Transverse colon (tissue), 4 donors: Measurements from ENCODE around the gene ZNF784. TPM values are rescaled to one million over a fixed set of nuclear protein-coding genes. Genes with fewer than 3 reads are reported as not detected.
A peak's percentile ranks its signal among the peaks of the same experiment; 100 is the strongest.

Experiments used
- DNase-seq: peaks from one replicate; pipeline ENCODE4 v3.0.0-alpha.2; 2019
- H3K27ac ChIP-seq, 4 donors: fragments of 200-600 bp; sonication (generic); 2 replicates each; pipeline ENCODE4 v1.5.1; 2016 to 2018; ENCODE audit warnings: inconsistent platforms in 4 of 4
- H3K27me3 ChIP-seq: fragments of 200-600 bp; sonication (generic); 2 replicates; pipeline ENCODE4 v1.5.1; 2017; ENCODE audit warnings: inconsistent platforms
- H3K36me3 ChIP-seq, 4 donors: fragments of 200-600 bp; sonication (generic); 2 replicates each; pipeline ENCODE4 v1.5.1; 2017 to 2019; ENCODE audit warnings: inconsistent platforms in 4 of 4
- H3K4me1 ChIP-seq, 4 donors: fragments of 200-600 bp; sonication (generic); 2 replicates each; pipeline ENCODE4 v1.5.1; 2017 to 2020; ENCODE audit warnings: inconsistent platforms in 4 of 4
- H3K4me3 ChIP-seq, 4 donors: fragments of 200-600 bp; sonication (generic); 1 replicate in 1 of 4; 2 replicates in 3 of 4; pipeline versions ENCODE4 v1.5.1 to v1.6.1; 2017 to 2019; ENCODE audit warnings: inconsistent platforms in 4 of 4
- H3K9me3 ChIP-seq, 2 donors: fragments of 200-600 bp; sonication (generic); 2 replicates each; pipeline ENCODE4 v1.5.1; 2017 to 2019; ENCODE audit warnings: inconsistent platforms in 2 of 2
- EP300 ChIP-seq: sonication (generic); formaldehyde crosslinking; IDR thresholded peaks from one replicate; pipeline ENCODE4 v1.6.1; 2017; ENCODE audit warnings: antibody characterized with exemption, low read depth
- POLR2A ChIP-seq: fragments of 450-650 bp; IDR thresholded peaks from one replicate; pipeline ENCODE4 v1.6.1; 2016; ENCODE audit warnings: antibody characterized with exemption, mild to moderate bottlenecking, moderate library complexity
- POLR2AphosphoS5 ChIP-seq, 3 donors: sonication (generic); formaldehyde crosslinking; IDR thresholded peaks; one replicate each; pipeline ENCODE4 v1.6.1; 2016; ENCODE audit warnings: antibody characterized with exemption in 3 of 3
- WGBS, 2 donors: methylation state at CpG; one replicate each; pipeline ENCODE4 v1.1.5; 2018; ENCODE audit warnings: low coverage in 1 of 2; 5-methylcytosine and 5-hydroxymethylcytosine counted together
- in situ Hi-C, 4 donors: fragments of 200-750 bp; cut with MboI; loops; one replicate each; pipeline versions ENCODE4 v1.15.0 to v1.15.1; 2017; ENCODE audit warnings: low sequenced_read_pairs in 3 of 4, low pct_ligation_motif_present in 1 of 4, low pct_unique_long_range_greater_than_20kb in 1 of 4
- intact Hi-C: fragments of 100-400 bp; cut with DNase I; formaldehyde crosslinking; loops from one replicate; pipeline ENCODE4 v1.15.1; 2023; ENCODE audit warnings: low total_unique reads
- total RNA-seq, 4 donors: library from RNA; depleted of rRNA; stranded (reverse); fragments of >200 nt; gene quantifications; one replicate each; pipeline ENCODE4 v1.1.0, GENCODE V29; 2016
- TF ChIP-seq, protein P1 (sequence below), 5 experiments: fragments of 200-600 bp in 3 of 5; fragments of 450-650 bp in 2 of 5; sonication (generic) in 3 of 5; IDR thresholded peaks; 1 replicate in 2 of 5; 2 replicates in 3 of 5; pipeline ENCODE4 v1.5.1; 2016 to 2017; ENCODE audit warnings: antibody characterized with exemption in 5 of 5, inconsistent platforms in 3 of 5, mild to moderate bottlenecking in 2 of 5, moderate library complexity in 1 of 5

Gene ZNF784
- total RNA-seq, 4 donors from 2014 or later = 11.1 to 27.7 (median 14.5) TPM

DNA sequence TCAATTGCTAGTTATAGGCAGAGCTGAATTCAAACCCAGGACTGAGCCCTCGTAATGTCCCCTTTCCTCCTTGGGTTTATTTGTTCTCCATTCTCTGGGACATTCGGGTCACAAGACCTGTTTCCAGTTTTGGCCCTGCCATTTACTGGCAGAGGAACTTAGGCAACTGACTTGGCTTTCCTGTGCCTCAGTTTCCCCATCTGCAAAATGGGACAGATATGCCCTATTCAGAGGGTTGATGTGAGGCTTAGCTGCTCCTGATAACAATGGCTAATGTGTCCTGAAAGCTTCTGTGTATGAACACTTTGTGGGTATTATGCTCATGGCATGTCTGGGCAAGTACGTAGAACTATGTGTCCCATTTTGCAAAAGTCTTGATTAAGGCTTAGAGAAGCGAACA is 23.3 kb downstream of the ZNF784 start:
- H3K36me3 ChIP-seq = no peaks in the 10 kb centered on the region
- TF ChIP-seq POLR2A (no peak), EP300 (no peak), POLR2AphosphoS5 (IDR thresholded peaks at IDR 0.05) (no peak)
- TF ChIP-seq, protein P1, sequence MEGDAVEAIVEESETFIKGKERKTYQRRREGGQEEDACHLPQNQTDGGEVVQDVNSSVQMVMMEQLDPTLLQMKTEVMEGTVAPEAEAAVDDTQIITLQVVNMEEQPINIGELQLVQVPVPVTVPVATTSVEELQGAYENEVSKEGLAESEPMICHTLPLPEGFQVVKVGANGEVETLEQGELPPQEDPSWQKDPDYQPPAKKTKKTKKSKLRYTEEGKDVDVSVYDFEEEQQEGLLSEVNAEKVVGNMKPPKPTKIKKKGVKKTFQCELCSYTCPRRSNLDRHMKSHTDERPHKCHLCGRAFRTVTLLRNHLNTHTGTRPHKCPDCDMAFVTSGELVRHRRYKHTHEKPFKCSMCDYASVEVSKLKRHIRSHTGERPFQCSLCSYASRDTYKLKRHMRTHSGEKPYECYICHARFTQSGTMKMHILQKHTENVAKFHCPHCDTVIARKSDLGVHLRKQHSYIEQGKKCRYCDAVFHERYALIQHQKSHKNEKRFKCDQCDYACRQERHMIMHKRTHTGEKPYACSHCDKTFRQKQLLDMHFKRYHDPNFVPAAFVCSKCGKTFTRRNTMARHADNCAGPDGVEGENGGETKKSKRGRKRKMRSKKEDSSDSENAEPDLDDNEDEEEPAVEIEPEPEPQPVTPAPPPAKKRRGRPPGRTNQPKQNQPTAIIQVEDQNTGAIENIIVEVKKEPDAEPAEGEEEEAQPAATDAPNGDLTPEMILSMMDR (IDR thresholded peaks at IDR 0.05) = no peak
- peak overlapping the region in 3 of 4 donors; percentile 80 to 96 (median 87) for H3K4me3 ChIP-seq
- peaks cover 13 to 28% (median 20%) of the 10 kb centered on the region in 4 donors for H3K4me1 ChIP-seq
- peak overlapping the region; percentile 96 to 100 (median 98) for H3K27ac ChIP-seq
- H3K27me3 ChIP-seq = no peaks in the 10 kb centered on the region
- in situ Hi-C loops = loop anchor here in 1 of 4 donors (10.0 kb wide), 1 partner anchor 86 kb away; no protein-coding TSS in a partner anchor
- no peak for DNase-seq
- intact Hi-C loops = loop anchor here (10.0 kb wide), 1 partner anchor 486 kb away; the partner anchor contains the start of gene PPP1R12C
- WGBS, 2 donors = 43 to 68% methylated on average over 1 to 4 of the region's 4 CpGs
- H3K9me3 ChIP-seq = no peaks in the 10 kb centered on the region

DNA sequence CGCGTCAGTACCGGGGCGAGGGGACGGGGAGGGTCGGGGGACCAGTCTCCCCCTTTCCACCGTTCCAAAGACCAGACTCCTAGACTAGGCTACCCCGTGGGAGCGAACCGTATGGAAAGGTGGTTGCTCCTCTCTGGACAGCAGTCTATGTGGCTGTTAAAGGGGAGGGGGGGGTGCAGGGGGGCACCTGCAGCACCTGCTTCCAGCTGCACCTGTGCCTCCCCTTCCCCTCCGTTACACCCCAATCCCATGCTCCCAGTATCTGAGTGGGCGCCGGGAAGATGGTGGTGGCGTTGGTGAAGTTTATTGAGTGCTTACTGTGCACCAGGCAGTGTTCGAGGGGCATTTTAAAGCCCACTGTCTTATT is 23.7 kb downstream of the ZNF784 start:
- intact Hi-C loops = loop anchor here (10.0 kb wide), 1 partner anchor 486 kb away; the partner anchor contains the start of gene PPP1R12C
- H3K9me3 ChIP-seq = no peaks in the 10 kb centered on the region

DNA sequence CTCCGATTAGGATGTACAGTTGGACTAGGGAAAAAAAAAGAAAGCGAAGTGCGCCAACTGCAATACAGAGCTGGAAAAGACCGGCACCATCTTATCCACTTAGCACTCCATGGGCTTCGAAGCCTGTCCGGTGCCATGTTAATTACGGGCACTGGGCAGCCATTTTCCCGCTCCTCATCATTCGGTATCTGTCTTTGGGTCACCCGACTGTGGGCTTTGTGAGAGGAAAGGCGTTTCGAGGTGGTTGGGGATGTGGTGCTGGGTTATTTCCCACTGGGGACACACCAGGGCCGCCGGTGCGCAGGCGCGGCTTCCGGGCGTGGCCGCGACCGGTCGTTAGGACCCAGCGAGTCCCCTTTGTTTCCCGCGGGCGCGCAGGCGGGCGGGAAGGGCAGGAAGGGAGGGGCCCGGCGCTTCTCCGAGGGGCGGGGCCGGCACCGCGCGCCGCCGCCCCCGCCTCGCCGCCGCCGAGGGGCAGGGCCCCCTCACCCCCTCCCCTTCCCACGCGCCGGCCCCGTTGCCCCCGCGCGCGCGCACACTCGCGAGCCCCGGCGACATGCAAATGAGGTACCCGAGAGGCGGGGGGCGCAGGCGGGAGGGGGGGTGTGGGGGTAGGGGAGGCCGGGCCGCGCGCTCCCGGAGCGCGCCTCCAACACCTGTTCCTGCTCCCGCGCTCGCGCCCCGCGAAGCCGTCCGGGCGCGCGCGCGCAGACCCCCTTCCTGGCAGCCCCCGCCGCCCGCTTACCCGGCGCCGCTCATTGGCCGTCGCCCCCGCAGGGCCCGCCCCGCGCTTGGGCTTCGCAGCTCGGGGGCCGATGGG is 24.3 kb downstream of the ZNF784 start, which contains the start of gene ZNF524:
ZNF524 (plus strand) TSS at position 447 of the 820 bp plus-strand sequence. CDS start 1,825 bp downstream, outside the sequence.
- intact Hi-C loops (loop anchor here (10.0 kb wide), 1 partner anchor 485 kb away; the partner anchor contains the start of gene PPP1R12C), in situ Hi-C loops (loop anchor here in 1 of 4 donors (10.0 kb wide), 1 partner anchor 85 kb away; no protein-coding TSS in a partner anchor)
- peaks cover 13 to 25% (median 19%) of the 10 kb centered on the region in 4 donors for H3K4me1 ChIP-seq
- H3K27ac ChIP-seq = peak within 1 kb of the TSS; percentile 96 to 100 (median 98)
- H3K4me3 ChIP-seq = peak within 1 kb of the TSS; percentile 80 to 96 (median 86)
- H3K27me3 ChIP-seq = no peaks in the 10 kb centered on the region
- H3K36me3 ChIP-seq = peaks cover 0 to 4% (median 0%) of the 10 kb centered on the region in 4 donors
- no peaks in the 10 kb centered on the region for H3K9me3 ChIP-seq
- TF ChIP-seq, protein P1 (IDR thresholded peaks at IDR 0.05) = peak in 1 of 5 experiments; percentile 8
- peak in 1 of 3 donors; percentile 10 for TF ChIP-seq POLR2AphosphoS5 (IDR thresholded peaks at IDR 0.05)
- TF ChIP-seq POLR2A = no peak
- no peak for TF ChIP-seq EP300
- WGBS, 2 donors = 0% methylated on average over 13 of the region's 97 CpGs; no CpG with 5 or more reads in 1 of the 2 donors
- DNase-seq = peak; percentile 87

More for the DNA sequence above, 23.7 kb downstream of the ZNF784 start:
- Histone ChIP-seq H3K27ac (peak overlapping the region; percentile 96 to 100 (median 98)), H3K36me3 (no peaks in the 10 kb centered on the region), H3K4me1 (peaks cover 13 to 25% (median 20%) of the 10 kb centered on the region in 4 donors), H3K4me3 (peak overlapping the region; percentile 80 to 96 (median 86)), H3K27me3 (no peaks in the 10 kb centered on the region)
- in situ Hi-C loops = loop anchor here in 1 of 4 donors (10.0 kb wide), 1 partner anchor 86 kb away; no protein-coding TSS in a partner anchor
- TF ChIP-seq, protein P1 (IDR thresholded peaks at IDR 0.05) = no peak
- TF ChIP-seq EP300 (no peak), POLR2AphosphoS5 (IDR thresholded peaks at IDR 0.05) (no peak), POLR2A (no peak)
- 4% methylated on average over 11 of the region's 15 CpGs; no CpG with 5 or more reads in 1 of the 2 donors for WGBS, 2 donors
- no peak for DNase-seq

DNA sequence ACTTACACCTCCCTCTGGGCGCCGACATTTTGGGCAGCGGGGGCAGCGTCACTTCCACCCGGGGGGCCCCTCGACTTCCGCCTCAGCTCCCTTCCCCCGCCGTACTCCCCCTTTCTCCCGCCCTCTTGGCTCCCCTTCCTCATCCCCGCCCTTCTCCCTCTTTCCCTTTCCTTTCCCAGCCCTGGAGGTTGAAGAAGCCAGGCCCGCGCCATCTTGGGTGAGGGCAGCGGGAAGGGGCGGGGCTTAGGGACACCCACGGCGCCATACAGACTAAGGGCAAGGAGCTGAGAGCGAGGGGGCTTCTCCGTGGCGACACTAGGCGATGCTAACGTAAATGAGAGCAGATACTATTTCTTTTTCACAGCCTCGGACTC is 24.9 kb downstream of the ZNF784 start, which contains the start of gene FIZ1:
FIZ1 (minus strand) TSS at position 50 of the 374 bp plus-strand sequence. CDS start 1,652 bp downstream, outside the sequence.
- Histone ChIP-seq H3K4me3 (peak within 1 kb of the TSS; percentile 80 to 96 (median 86)), H3K36me3 (peaks cover 0 to 7% (median 0%) of the 10 kb centered on the region in 4 donors), H3K9me3 (no peaks in the 10 kb centered on the region), H3K4me1 (peaks cover 10 to 20% (median 14%) of the 10 kb centered on the region in 4 donors), H3K27ac (peak within 1 kb of the TSS; percentile 96 to 100 (median 98)), H3K27me3 (no peaks in the 10 kb centered on the region)
- TF ChIP-seq, protein P1 (IDR thresholded peaks at IDR 0.05) = no peak
- TF ChIP-seq POLR2AphosphoS5 (IDR thresholded peaks at IDR 0.05) (peak in 1 of 3 donors; percentile 17), POLR2A (peak; percentile 20), EP300 (no peak)
- in situ Hi-C loops (no loop called here), intact Hi-C loops (no loop called here)
- DNase-seq = peak; percentile 98
- 0% methylated on average over 23 of the region's 23 CpGs; no CpG with 5 or more reads in 1 of the 2 donors for WGBS, 2 donors
